Ammon's horn (tissue), 1 donor: Measurements from ENCODE around the gene CAPG.

Experiments
- DNase-seq: peaks from one replicate; pipeline ENCODE4 v3.0.0-alpha.2; 2016; ENCODE audit warnings: low spot score

Gene CAPG

DNA sequence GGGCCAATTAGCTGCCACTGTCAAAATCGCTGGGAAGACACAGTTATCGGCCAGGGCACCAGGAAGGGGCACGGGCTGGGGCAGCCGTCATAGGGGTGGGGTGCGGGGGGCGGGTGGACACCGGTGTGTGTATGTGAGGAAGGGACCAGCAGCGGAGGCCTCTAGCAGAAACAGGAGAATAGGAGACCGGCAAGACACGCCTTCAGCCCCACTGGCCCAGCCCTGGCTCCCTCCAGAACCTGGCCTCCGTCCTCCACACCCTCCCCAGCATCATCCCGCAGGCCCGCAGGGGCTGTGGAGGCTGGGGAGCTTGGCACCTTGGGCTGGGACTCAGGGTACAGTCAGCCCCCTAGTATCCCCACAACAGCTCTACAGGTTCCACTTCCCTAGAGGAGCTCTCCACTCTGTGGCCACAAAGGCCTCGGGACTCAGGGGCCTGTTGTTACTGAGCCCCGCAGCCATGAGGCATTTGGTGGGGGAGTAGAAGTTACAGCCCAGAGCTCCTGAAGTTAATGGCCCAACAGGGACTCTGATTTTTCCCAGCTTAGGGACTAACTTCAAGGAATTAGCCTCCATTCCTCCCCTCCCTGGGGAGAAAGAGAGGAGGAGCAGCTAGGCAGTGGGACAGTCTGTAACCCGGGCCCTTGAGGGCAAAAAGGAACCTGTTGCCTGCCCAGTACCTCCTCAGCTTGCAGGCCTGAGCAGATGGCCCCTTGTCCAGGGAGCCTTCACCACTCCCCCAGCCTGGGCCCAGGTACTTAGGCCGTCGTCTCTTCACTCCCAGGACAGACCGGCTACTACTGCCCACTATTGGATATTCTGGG is 28.2 kb upstream of the CAPG start:
- no peak for DNase-seq

GRCh38 chr2:85437488-85438200 is 27.5 kb upstream of the CAPG start:
- peak; percentile 86 for DNase-seq

DNA sequence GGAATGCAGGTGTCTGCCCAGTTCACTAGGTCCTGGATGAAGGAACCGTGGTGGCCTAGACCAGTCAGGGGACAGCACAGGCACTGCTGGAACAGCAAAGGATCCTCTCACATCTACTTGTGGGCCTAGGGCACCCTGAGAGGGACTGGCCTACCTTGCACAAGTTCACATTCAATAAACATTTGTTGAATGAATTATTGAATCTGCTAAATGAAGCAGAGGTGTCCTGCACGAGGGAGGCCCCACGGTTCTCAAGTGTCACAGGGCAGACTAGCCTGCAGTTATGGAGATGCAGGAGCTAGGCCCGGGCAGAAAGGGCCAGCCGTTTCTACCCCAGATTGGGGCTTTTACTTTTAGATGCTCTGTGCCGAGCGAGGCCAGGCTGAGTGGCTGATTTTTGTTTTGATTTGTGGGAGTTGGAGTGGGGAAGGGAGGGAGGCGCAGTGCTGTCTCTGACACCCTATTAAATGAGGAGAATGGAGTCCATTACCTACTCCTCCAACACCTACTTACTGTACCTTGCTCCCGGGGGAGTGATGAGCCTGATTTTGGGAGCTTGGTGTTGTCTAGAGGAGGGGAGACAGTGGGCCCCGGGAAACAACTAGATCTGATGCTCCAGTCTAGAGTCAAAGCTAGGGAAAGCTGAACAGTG is 26.8 kb upstream of the CAPG start:
- DNase-seq, result peak; percentile 47

GRCh38 chr2:85435981-85436835 is 26.0 kb upstream of the CAPG start:
- no peak for DNase-seq

GRCh38 chr2:85435220-85435958 is 25.2 kb upstream of the CAPG start:
- peak; percentile 43 for DNase-seq

DNA sequence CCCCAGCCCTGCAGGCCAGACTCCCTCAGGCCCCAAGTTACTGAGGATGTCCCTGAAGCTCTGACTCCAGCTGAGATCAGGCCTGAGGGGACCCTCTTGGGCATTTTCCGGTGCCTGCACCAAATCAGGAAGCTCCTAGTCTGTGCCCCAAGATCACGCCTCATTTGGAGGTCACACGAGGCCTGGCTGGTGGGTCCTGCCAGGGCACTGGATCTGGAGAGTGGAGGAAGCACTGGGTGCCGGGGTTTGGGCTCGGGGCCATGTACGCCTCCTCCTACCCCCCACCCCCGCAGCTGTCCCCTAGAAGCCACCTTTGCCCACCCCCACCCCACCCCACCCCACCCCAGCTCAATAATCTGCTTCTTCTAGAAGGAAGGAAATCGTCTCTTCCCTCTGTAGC is 24.5 kb upstream of the CAPG start:
- no peak for DNase-seq

DNA sequence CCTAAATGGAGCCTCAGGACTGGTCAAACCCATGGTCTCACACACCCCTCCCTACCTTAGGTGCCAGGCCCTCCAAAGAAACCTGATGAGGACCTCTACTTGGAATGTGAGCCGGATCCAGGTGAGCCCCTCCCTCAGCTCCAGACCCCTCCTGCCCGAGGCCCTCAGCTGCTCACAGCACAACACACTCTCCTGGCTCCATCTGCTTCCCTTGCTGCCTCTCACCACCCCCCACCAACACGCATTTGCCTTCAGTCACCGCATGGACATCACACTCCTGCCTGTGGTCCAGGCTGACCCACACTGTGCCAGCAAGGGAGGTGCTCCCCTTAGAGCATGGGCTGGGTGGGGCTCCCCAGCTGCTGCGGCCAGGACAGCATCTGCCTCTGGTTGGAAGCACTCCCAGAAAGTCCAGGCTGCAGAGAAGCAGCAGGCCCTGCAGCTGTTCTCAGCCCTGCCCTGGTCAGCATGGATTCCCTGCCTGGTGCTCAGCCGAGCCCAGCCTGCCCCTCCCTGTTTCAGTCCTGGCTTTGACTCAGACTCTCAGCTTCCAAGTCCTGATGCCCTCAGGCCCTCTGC is 23.4 kb upstream of the CAPG start:
- peak; percentile 97 for DNase-seq

GRCh38 chr2:85431570-85432205 is 21.5 kb upstream of the CAPG start:
- peak; percentile 47 for DNase-seq

- DNase-seq, result peak; percentile 91
These were observed 20.8 kb upstream of the CAPG start for GRCh38 chr2:85430752-85431569.

DNA sequence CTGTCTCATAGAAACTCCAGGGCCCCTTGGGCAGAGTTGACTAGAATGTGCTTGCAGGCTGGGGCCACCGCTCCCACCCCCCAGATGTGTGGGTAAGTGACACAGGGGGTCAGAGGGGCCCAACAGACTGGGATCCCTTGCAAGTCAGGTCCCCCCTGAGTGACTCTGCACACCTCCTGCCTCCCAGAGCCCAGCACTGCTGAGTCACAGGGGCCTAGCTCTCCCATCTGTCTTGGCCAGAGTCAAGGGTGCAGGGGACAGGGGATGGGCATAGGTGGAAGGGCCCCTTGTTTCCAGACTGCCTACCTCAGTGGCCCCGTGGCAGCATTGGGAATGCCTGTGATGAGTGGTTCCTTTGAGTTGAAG is 19.7 kb upstream of the CAPG start:
- DNase-seq, result no peak

DNA sequence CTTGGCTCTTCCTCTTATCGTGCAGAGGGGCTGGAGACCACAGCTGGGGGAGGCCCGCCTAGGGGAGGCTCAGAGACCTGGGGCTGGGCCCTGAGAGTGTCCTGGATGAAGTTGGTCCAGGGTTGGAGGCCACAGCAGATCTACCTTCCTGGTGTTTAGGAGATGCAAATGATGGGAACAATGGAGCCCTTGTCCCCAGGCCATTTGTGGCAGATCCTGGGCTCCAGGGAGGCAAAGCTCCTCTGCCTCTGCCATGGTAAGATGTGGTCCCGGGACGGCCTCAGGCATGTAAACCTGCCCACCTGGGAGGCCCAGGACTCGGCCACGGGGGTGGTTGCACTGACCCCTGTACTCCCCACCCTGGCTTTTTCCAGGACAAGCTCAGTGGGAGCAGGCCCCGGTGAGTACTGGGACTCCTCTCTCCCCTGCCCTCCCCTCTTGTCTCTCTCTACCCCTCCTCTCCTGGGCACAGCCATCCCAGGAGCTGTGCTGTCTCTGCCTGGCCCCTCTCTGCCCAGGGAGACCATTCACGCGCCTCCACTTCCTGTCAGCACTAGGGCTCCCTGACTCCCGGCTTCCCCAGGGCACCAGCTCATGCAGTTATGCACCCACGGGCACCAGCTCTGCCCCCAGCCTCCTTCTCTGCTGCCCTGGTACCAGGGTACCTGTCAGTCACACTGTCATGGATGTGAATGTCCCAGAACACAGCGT is 19.2 kb upstream of the CAPG start:
- DNase-seq, result peak; percentile 48

- no peak for DNase-seq
These were observed 18.2 kb upstream of the CAPG start for GRCh38 chr2:85428343-85428881.

- no peak for DNase-seq
These were observed 17.2 kb upstream of the CAPG start for GRCh38 chr2:85427300-85427835.

DNA sequence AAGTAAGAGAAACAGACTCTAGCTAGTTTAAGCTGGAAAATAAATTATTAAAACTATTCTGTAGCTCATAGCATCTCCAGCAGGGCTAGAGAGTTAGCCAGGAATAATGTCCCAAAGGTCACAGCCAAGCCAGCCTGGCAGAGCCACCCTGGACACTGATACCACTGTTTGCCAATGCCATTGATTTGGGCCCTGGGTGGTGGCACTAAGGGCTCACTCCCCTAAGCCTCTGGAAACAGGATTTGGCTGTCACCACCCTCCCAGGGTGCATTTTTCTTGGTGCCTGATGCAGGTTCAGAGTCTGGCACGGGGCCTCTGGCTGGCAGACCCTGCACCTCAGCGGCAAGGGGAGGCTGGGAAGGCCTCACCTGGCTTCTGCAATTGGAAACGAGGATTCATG is 15.4 kb upstream of the CAPG start:
- no peak for DNase-seq

DNA sequence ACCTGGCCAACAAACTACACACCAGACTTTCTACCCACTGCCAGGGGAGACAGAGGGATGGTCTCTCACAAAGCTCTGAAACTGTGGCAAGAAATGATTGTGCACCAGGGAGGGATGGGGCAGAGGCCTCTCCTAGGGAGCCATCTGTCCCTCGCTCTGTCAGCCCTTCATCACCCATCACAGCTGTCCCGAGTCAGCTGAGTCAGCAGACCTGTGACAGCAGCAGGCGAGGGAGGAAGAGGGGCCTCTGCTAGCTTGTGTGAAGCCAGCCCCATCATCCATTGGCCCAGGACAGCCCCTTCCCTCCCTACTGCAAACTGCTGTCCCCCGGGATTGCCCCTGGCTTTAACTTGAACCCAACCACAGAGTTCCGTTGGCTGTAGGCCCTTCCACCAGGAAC is 13.4 kb upstream of the CAPG start:
- DNase-seq, result no peak

DNA sequence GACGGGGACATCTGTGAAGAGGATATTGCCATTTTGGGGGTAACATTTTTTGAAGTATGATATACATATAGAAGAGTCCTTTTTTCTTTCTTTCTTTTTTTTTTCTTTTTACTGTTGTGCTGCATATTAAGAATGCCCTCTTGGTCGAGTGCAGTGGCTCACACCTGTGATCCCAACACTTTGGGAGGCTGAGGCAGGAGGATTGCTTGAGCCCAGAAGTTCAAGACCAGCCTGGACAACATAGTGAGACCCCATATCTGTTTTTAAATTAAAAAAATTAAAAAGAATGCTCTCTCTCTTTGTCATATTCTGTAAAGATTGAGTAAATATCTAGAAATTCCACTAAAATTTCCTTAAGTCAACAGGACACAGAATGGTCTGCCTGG is 11.9 kb upstream of the CAPG start:
- DNase-seq, result no peak

DNA sequence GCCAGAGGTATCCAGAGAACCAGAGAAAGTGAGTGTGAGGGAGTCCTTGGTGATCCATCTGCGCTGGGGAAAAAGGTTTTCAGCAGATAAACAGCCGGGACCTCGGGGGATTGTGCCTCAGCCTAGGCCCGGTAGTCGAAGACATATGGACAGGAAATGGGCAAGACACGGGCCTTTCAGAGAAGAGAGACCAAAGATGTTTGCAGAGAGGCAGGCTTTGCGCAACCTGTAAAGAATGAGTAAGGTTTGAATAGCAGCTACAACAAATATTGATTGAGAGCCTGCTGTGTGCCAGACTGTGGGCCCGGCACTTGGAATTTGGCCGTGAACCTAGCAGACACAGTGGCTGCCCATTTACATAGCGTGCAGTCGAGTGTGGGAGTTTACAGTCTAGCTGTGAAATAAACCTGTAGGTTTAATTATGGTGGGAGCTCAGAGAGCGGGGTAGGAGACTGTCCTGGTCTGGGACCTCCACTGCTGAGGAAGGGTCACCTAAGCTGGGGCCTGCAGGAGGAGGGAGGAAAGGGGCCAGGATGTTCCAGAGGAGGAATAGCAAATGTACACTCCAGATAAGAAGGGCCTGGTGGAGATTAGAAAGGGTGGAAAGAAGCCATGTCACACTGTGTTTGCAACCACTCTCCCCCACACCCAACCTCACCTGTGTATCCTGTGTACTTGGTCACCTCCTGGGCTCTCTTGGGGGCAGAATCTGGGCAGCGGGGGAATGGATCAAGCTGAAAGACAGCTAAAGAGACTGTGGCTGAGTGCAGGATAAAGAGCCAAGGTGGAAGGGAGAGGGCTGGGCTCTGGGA is 11.3 kb upstream of the CAPG start:
- DNase-seq, result no peak
